ENCODE measurements around the gene RIMKLB. TPM values are rescaled to one million over a fixed set of nuclear protein-coding genes. Genes with fewer than 3 reads are reported as not detected.
"Not testable (repeated sequence)": the region's sequence is repeated elsewhere in the genome, so short reads cannot be mapped to it uniquely, and the experiment has no call there.

The RIMKLB gene
- total and polyA plus RNA-seq, 2 donors, result 22.6 to 99.1 TPM

DNA sequence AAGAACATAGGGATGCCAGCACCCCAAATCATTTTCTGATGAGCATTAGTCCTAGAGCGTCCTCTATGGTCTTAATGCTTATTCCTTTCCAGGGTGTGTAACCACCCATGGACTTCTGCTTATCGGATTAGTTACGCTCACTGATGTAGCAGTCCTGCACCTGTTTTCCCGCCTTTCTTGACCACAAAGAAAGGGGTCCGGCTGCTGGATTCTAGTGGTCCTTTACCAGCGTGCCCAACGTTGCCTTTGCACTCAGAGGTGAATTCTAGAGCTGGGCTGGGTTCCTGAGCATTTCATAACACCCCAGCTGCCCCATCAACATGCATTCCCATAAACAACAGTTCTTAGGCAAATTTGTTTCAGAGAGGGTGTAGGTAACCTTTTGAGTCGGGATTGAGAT, 68.3 kb downstream of the RIMKLB start:
- not testable (repeated sequence) for H3K4me1 ChIP-seq (ENCODE audit: insufficient read depth); DNase-seq (ENCODE audit: extremely low spot score); H3K4me3 ChIP-seq (ENCODE audit: low read depth, low read length); H3K36me3 ChIP-seq (ENCODE audit: insufficient read depth); H3K27ac ChIP-seq (ENCODE audit: low read depth)
- WGBS, result 94% methylated on average over 8 of the region's 8 CpGs

DNA sequence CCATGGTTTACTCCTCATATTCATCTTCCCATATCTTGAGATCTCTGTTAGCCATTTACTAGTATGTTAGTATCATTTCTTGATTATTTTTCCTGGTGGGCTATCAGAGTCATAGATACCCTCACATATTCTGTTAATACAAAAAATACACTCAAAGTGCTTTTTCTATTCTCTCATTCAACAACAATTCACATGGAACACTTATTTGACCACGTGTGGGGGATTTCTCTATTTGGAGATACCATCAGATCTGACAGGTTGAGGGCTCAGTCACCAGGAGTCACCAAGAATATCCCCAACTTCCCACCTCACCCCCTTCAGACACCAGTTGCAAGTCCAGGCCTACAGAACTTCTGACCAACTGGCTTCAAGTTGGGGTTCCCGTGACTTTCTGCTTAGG, 72.7 kb downstream of the RIMKLB start:
- 94% methylated on average over 2 of the region's 2 CpGs for WGBS
- Histone ChIP-seq H3K4me3 (ENCODE audit: low read depth, low read length) (no peak overlapping the region), H3K27ac (ENCODE audit: low read depth) (no peak overlapping the region), H3K36me3 (ENCODE audit: insufficient read depth) (no peaks in the 10 kb centered on the region), H3K4me1 (ENCODE audit: insufficient read depth) (no peaks in the 10 kb centered on the region)
- DNase-seq (ENCODE audit: extremely low spot score), result no peak

DNA sequence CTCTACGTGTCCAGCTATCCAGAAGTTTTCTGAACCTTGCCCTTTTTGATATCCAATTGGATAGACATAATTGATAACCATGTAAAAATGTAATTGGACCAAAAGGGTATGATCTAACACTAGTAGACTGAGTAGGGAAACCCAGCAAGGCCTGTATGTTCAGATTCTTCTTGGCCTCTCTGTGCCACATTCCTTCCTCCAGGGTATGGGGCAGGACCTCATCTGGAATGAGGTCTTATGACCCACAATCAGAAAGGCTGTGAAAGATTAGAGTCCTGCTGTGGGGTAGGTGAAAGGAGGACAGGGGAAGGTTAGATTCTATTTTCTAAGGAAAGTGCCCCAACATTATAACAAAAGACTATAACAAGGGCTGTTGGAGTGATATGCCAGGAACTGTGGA, 73.3 kb downstream of the RIMKLB start:
- DNase-seq (ENCODE audit: extremely low spot score), result no peak
- 95% methylated on average over 1 of the region's 1 CpG for WGBS
- Histone ChIP-seq H3K27ac (ENCODE audit: low read depth) (no peak overlapping the region), H3K4me1 (ENCODE audit: insufficient read depth) (no peaks in the 10 kb centered on the region), H3K36me3 (ENCODE audit: insufficient read depth) (no peaks in the 10 kb centered on the region), H3K4me3 (ENCODE audit: low read depth, low read length) (no peak overlapping the region)

DNA sequence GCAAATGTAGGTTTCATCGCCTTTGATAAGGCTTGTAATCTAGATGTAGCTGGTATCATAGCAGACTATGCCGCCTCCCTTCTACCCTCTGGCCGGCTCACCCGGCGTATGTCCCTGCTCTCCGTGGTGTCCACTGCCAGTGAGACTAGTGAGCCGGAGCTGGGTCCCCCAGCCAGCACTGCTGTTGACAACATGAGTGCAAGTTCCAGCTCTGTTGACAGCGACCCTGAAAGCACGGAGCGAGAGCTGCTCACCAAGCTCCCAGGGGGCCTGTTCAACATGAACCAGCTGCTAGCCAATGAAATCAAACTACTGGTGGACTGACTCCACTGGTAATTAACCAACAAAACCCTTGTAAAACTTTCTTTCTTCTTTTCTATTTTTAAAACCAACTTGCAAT, 75.7 kb downstream of the RIMKLB start:
- WGBS, result 75% methylated on average over 10 of the region's 10 CpGs
- DNase-seq (ENCODE audit: extremely low spot score), result no peak
- H3K36me3 ChIP-seq (ENCODE audit: insufficient read depth), result no peaks in the 10 kb centered on the region
- no peak overlapping the region for H3K27ac ChIP-seq (ENCODE audit: low read depth)
- no peaks in the 10 kb centered on the region for H3K4me1 ChIP-seq (ENCODE audit: insufficient read depth)
- H3K4me3 ChIP-seq (ENCODE audit: low read depth, low read length), result no peak overlapping the region

DNA sequence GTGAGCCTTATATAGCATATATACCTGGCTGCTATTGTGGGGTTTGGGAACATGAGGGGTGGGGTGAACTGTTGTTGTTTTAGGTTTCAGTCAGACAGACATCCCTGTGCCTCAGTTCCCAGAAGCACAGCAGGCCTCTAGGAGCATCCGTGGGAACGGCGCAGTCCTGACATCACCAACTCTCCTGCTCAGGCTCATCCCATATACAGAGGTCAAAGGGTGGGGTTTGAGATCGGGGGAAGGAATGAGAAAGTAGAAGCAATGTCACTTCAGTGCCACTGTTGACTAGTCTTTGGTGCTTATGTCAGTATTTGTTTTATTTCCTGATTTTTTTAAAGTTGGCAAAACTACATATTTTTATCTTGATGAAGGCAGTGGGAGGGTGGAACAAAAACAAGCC, 81.5 kb downstream of the RIMKLB start:
- WGBS, result 76% methylated on average over 4 of the region's 4 CpGs

DNA sequence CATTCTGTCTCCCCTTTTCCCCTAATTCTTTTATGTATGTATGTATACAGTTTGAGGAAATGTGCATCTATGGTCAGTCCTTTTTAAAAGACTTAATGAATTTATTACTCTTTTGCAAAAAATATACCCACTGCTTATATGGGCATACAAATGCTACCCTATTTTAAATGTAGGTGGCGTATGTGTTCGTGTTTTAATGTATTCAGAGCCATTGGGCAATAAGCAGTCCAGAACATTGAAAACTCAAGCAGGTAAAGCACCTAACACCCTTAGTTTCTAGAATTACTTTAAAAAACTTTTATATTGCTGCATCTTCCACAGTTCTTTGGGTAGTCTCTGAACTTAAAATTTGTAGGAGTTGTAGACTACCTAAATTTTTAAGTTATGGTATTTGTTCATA, 82.1 kb downstream of the RIMKLB start:
- Histone ChIP-seq H3K4me1 (ENCODE audit: insufficient read depth) (no peaks in the 10 kb centered on the region), H3K27ac (ENCODE audit: low read depth) (no peak overlapping the region), H3K36me3 (ENCODE audit: insufficient read depth) (peaks cover 1% of the 10 kb centered on the region), H3K4me3 (ENCODE audit: low read depth, low read length) (no peak overlapping the region)
- 90% methylated on average over 2 of the region's 2 CpGs for WGBS
- DNase-seq (ENCODE audit: extremely low spot score), result no peak

More for the DNA sequence above, 81.5 kb downstream of the RIMKLB start:
- no peak for DNase-seq (ENCODE audit: extremely low spot score)
- H3K4me1 ChIP-seq (ENCODE audit: insufficient read depth), result no peaks in the 10 kb centered on the region
- H3K27ac ChIP-seq (ENCODE audit: low read depth), result no peak overlapping the region
- H3K4me3 ChIP-seq (ENCODE audit: low read depth, low read length), result no peak overlapping the region
- H3K36me3 ChIP-seq (ENCODE audit: insufficient read depth), result peaks cover 1% of the 10 kb centered on the region

DNA sequence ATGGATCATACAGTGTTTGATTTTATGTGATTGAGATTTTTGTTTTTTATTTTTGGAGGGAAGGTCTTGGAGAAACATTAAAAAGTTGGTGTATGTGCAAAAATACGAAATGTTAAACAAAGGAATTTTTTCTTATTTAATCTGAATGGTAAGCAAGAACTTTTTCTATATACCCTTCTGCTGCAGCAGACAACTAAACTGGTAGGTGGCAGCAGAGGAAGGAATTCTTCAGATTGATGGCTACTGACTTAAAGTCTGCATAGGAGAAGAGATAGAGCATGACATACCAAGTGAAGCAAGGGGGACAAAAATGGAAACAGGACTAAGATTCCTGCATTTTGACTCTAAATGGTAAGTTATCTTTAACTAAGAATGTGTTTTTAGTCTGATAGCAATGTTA, 82.6 kb downstream of the RIMKLB start:
- H3K27ac ChIP-seq (ENCODE audit: low read depth), result no peak overlapping the region
- no peak for DNase-seq (ENCODE audit: extremely low spot score)
- WGBS, result 91% methylated on average over 1 of the region's 1 CpG
- no peak overlapping the region for H3K4me3 ChIP-seq (ENCODE audit: low read depth, low read length)
- H3K4me1 ChIP-seq (ENCODE audit: insufficient read depth), result no peaks in the 10 kb centered on the region
- H3K36me3 ChIP-seq (ENCODE audit: insufficient read depth), result peaks cover 1% of the 10 kb centered on the region

DNA sequence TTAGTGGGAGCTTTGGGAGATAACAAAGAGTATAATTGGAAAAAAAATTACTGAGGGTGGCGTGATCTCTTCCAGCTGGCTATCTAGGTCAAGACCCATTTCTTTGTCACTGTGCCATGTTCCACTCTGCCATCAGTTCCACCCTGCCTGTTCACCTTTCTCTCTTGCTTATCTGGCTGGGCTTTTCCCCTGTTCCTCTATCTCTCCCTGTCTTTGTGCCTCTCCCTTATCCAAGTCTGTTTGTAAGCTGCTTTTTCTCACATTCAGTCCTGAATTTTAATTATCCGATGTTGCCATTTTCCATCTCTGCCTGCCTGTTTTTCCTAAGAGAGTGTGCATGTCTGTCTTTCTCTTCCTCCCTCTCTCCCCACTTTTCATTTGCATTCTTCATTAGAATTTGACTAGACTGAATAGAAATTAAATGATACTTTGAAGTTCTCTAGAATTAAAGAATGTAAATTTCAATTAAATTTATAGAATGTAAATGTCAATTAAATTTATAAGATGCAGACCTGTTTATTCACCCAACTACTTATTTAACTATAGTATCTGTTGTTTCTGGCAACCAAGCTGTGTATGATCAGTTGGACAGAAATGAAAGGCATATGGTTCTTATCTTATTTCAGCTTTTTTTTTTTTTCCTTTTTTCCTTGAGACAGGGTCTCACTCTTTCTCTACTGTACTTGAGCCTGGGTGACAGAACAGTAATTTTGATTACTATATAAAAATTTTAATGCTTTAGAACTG, 83.8 kb downstream of the RIMKLB start:
- WGBS, result 55% methylated on average over 2 of the region's 2 CpGs
- Histone ChIP-seq H3K4me3 (ENCODE audit: low read depth, low read length) (no peak overlapping the region), H3K4me1 (ENCODE audit: insufficient read depth) (no peaks in the 10 kb centered on the region), H3K36me3 (ENCODE audit: insufficient read depth) (peaks cover 1% of the 10 kb centered on the region), H3K27ac (ENCODE audit: low read depth) (no peak overlapping the region)
- no peak for DNase-seq (ENCODE audit: extremely low spot score)

DNA sequence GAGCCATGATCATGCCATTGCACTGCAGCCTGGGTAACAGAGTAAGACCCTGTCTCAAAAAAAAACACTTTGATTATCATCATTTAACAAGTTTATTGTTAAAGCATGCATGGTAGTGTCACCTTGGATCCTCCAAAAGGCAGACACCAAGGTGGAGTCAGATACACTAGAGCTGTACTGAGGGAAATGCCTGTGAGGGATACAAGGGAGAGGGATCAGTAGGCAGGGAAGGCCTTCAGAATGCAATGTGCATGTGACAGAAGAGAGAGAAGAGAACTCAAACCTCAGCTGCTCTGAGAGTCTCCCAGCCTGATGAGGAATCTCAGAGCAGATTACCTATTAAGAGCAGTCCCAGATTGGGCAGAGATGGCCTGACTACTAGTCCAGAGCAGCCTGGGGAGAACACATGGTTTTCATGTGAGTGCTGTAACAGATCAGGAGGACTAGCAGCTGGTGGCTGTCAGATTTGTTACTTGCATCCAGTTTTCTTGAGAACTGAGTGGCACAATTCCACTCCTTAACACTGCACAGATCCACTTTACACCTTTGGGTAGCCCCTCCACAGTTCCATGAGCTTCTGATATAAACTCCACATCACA, 86.6 kb downstream of the RIMKLB start:
- peaks cover 1% of the 10 kb centered on the region for H3K36me3 ChIP-seq (ENCODE audit: insufficient read depth)
- H3K27ac ChIP-seq (ENCODE audit: low read depth), result no peak overlapping the region
- no peak for DNase-seq (ENCODE audit: extremely low spot score)
- H3K4me1 ChIP-seq (ENCODE audit: insufficient read depth), result no peaks in the 10 kb centered on the region
- no peak overlapping the region for H3K4me3 ChIP-seq (ENCODE audit: low read depth, low read length)

DNA sequence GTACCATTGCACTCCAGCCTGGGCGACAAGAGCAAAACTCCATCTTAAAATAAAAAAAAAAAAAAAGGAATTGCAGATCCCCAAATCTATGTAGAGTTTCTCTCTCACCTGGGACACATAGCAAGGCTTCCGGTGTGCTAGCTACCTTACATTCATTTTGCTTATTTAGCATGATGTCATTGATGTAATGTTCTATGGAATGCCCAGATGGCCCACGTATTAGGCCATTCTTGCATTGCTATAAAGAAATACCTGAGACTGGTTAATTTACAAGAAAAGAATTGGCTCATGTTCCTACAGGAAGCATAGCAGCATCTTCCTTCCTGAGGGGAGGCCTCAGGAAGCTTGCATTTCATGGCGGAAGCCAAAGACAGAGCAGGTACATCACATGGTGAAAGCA, 87.7 kb downstream of the RIMKLB start:
- H3K4me3 ChIP-seq (ENCODE audit: low read depth, low read length), result no peak overlapping the region
- H3K27ac ChIP-seq (ENCODE audit: low read depth), result no peak overlapping the region
- H3K36me3 ChIP-seq (ENCODE audit: insufficient read depth), result peaks cover 1% of the 10 kb centered on the region
- 90% methylated on average over 4 of the region's 4 CpGs for WGBS
- no peak for DNase-seq (ENCODE audit: extremely low spot score)
- H3K4me1 ChIP-seq (ENCODE audit: insufficient read depth), result no peaks in the 10 kb centered on the region

DNA sequence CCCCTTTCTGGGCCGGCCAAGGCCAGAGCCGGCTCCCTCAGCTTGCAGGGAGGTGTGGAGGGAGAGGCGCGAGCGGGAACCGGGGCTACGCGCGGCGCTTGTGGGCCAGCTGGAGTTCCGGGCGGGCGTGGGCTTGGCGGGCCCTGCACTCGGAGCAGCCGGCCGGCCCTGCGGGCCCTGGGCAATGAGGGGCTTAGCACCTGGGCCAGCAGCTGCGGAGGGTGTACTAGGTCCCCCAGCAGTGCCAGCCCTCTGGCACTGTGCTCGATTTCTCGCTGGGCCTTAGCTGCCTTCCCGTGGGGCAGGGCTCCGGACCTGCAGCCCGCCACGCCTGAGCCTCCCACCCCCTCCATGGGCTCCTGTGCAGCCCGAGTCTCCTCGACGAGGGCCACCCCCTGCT, 89.4 kb downstream of the RIMKLB start:
- H3K27ac ChIP-seq (ENCODE audit: low read depth); DNase-seq (ENCODE audit: extremely low spot score); H3K4me1 ChIP-seq (ENCODE audit: insufficient read depth); H3K4me3 ChIP-seq (ENCODE audit: low read depth, low read length); H3K36me3 ChIP-seq (ENCODE audit: insufficient read depth): not testable (repeated sequence)
- WGBS, result 97% methylated on average over 28 of the region's 28 CpGs

DNA sequence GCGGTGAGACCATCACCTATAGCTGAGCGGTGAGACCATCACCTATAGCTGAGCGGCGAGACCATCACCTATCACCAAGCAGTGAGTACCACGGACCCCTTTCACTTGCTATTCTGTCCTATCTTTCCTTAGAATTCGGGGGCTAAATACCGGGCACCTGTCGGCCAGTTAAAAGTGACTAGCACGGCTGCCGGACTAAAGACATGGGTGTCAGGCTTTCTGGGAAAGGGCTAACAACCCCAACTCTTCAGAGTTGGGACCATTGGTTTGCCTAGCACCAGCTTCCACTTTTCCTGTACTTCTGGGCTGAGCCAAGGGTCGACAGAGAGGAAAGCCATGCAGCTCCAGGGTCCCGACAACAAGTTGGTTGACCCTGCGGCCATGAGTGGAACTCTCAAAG, 90.9 kb downstream of the RIMKLB start:
- not testable (repeated sequence) for H3K4me1 ChIP-seq (ENCODE audit: insufficient read depth); H3K4me3 ChIP-seq (ENCODE audit: low read depth, low read length); H3K36me3 ChIP-seq (ENCODE audit: insufficient read depth); DNase-seq (ENCODE audit: extremely low spot score); H3K27ac ChIP-seq (ENCODE audit: low read depth)
- 71% methylated on average over 13 of the region's 13 CpGs for WGBS

DNA sequence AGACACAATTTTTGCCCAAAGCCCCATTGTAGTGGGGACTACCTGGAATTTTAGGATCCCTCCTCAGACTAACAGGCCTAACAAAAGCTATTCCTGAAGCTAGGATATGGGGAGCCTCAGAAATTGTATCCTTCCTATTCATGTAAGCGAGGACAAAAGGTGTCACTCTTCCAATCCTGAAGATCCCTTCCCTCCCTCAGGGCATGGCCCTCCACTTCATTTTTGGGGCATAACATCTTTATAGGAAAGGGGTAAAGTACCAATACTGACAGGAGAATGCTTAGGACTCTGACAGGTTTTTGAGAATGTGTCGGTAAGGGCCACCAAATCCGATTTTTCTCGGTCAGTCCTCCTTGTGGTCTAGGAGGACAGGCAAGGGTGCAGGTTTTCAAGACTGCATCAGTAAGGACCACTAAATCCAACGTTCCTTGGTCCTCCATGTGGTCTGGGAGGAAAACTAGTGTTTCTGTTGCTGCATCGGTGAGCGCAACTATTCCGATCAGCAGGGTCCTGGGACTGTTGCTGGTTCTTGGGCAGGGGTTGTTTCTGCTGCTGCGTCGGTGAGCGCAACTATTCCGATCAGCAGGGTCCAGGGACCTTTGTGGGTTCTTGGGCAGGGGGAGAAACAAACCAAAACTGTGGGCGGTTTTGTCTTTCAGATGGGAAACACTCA, 91.7 kb downstream of the RIMKLB start:
- H3K4me1 ChIP-seq (ENCODE audit: insufficient read depth); DNase-seq (ENCODE audit: extremely low spot score); H3K4me3 ChIP-seq (ENCODE audit: low read depth, low read length); H3K36me3 ChIP-seq (ENCODE audit: insufficient read depth); H3K27ac ChIP-seq (ENCODE audit: low read depth): not testable (repeated sequence)
- 75% methylated on average over 13 of the region's 13 CpGs for WGBS

DNA sequence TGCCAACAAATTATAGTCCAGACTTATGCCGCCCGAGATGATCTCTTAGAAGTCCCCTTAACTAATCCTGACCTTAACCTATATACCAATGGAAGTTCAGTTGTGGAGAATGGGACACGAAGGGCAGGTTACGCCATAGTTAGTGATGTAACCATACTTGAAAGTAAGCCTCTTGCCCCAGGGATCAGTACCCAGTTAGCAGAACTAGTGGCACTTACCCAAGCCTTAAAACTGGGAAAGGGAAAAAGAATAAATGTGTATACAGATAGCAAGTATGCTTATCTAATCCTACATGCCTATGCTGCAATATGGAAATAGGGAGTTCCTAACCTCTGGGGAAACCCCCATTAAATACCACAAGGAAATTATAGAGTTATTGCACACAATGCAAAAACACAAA, 95.4 kb downstream of the RIMKLB start:
- H3K36me3 ChIP-seq (ENCODE audit: insufficient read depth); H3K4me3 ChIP-seq (ENCODE audit: low read depth, low read length); H3K27ac ChIP-seq (ENCODE audit: low read depth); DNase-seq (ENCODE audit: extremely low spot score); H3K4me1 ChIP-seq (ENCODE audit: insufficient read depth): not testable (repeated sequence)
- 95% methylated on average over 4 of the region's 4 CpGs for WGBS

Measured in urinary bladder (tissue), 4 donors.